A172 (cell line): ENCODE measurements around the gene UBQLN4. TPM values are rescaled to one million over a fixed set of nuclear protein-coding genes. Genes with fewer than 3 reads are reported as not detected.

Source experiments
- DNase-seq: peaks from one replicate; pipeline ENCODE4 v3.0.0-alpha.2; 2015; ENCODE audit warnings: low spot score
- total RNA-seq: library from RNA; depleted of rRNA; stranded (reverse); fragments of >200 nt; shearing (Covaris generic); gene quantifications from 2 replicates; pipeline ENCODE4 v1.2.3, GENCODE V29; 2014; rRNA removed

Gene UBQLN4
- total RNA-seq: 35.9 and 37.1 TPM in 2 replicates

- DNase-seq: peak; percentile 78
Observed at GRCh38 chr1:156053768-156054499, at the start of gene UBQLN4. Gene UBQLN4, minus strand, starts transcription at chr1:156053798. Its CDS starts 97 bp downstream, at chr1:156053701.

GRCh38 chr1:156102633-156103511, 49.3 kb upstream of the UBQLN4 start:
- peak; percentile 81 for DNase-seq

GRCh38 chr1:156101880-156102279, 48.3 kb upstream of the UBQLN4 start:
- no peak for DNase-seq

GRCh38 chr1:156100205-156100995, 46.8 kb upstream of the UBQLN4 start:
- no peak for DNase-seq

GRCh38 chr1:156099282-156099681, 45.7 kb upstream of the UBQLN4 start:
- no peak for DNase-seq

- DNase-seq: no peak
Observed at GRCh38 chr1:156098784-156099183, 45.2 kb upstream of the UBQLN4 start.

- no peak for DNase-seq
Observed at GRCh38 chr1:156097499-156098178, 44.0 kb upstream of the UBQLN4 start.

GRCh38 chr1:156096640-156097391, 43.2 kb upstream of the UBQLN4 start:
- DNase-seq: peak; percentile 92

- DNase-seq: no peak
Observed at GRCh38 chr1:156095906-156096508, 42.4 kb upstream of the UBQLN4 start.

- DNase-seq: no peak
Observed at GRCh38 chr1:156091610-156092009, 38.0 kb upstream of the UBQLN4 start.

- DNase-seq: peak; percentile 92
Observed at GRCh38 chr1:156090840-156091188, 37.2 kb upstream of the UBQLN4 start.

- no peak for DNase-seq
Observed at GRCh38 chr1:156090138-156090839, 36.7 kb upstream of the UBQLN4 start.

- no peak for DNase-seq
Observed at GRCh38 chr1:156089704-156090103, 36.1 kb upstream of the UBQLN4 start.

- DNase-seq: peak; percentile 76
Observed at GRCh38 chr1:156086256-156086662, 32.7 kb upstream of the UBQLN4 start.

- DNase-seq: no peak
Observed at GRCh38 chr1:156083800-156084790, 30.5 kb upstream of the UBQLN4 start.

- DNase-seq: peak; percentile 85
Observed at GRCh38 chr1:156082309-156083091, 28.9 kb upstream of the UBQLN4 start, which contains the start of gene MEX3A. Gene MEX3A, minus strand, starts transcription at chr1:156082465. Its CDS starts 467 bp downstream, at chr1:156081998.

GRCh38 chr1:156081917-156082308, 28.3 kb upstream of the UBQLN4 start:
- DNase-seq: no peak
